Effector memory CD8-positive, alpha-beta T cell (primary cell): ENCODE data around the gene ADAMTS2.

ENCODE experiments used
- ATAC-seq: fragments of 150-1000 bp; cut with Tn5 transposase; replicated peaks from 2 replicates; pipeline ENCODE4 v1.10.0; 2021; ENCODE audit warnings: mild to moderate bottlenecking, moderate library complexity
- DNase-seq, 3 experiments: peaks; one replicate each; pipeline ENCODE4 v3.0.0; 2021
- H3K27ac Mint-ChIP-seq, 2 donors: one replicate each; pipeline ENCODE4 v1.8.0; 2022; ENCODE audit warnings: mild to moderate bottlenecking in 2 of 2, mixed read lengths in 2 of 2, moderate library complexity in 2 of 2
- H3K27me3 Mint-ChIP-seq, 2 donors: one replicate each; pipeline ENCODE4 v1.8.0; 2022; ENCODE audit warnings: mixed read lengths in 2 of 2
- H3K36me3 Mint-ChIP-seq: one replicate; pipeline ENCODE4 v1.8.0; 2022; ENCODE audit warnings: mild to moderate bottlenecking, moderate library complexity, mixed read lengths; ENCODE audit not compliant: insufficient read depth
- H3K4me1 Mint-ChIP-seq, 2 donors: one replicate each; pipeline ENCODE4 v1.8.0; 2022; ENCODE audit warnings: low read depth in 2 of 2, mixed read lengths in 2 of 2
- H3K4me3 Mint-ChIP-seq, 2 donors: one replicate each; pipeline ENCODE4 v1.8.0; 2022; ENCODE audit warnings: mild to moderate bottlenecking in 2 of 2, mixed read lengths in 2 of 2, moderate library complexity in 2 of 2
- H3K9me3 Mint-ChIP-seq, 2 donors: one replicate each; pipeline ENCODE4 v1.8.0; 2022; ENCODE audit warnings: mixed read lengths in 2 of 2

Gene ADAMTS2

DNA sequence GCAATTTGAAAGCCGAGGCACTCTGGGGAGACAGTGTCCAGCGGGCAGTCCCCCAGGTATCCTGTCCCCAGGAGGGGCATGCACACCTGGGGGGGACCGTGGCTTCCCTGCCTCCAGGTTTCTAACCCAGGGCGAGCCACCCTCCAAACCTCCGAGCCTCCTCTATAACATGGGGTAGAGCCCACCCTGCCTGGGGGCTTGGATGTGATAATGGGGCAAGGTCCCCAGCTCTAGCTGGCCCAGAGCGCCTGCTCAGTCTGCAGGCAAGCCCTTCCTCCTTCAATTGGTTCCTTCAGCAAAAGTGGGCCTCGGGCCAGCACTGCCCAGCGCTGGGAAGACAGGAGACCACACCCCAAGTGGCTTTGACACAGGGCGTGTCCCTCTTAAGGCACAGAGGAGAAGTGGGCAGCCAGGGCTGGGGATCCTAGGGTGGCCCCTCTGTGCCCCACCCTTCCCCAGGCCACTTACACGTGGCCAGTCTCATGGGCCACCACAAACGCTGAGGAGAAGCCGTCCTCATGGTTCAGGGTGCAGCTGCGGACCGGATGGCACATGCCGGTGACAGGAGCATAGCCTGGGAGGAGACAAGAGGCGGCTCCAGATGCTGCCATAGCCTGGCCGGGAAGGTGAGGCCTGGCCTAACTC is 190.8 kb downstream of the ADAMTS2 start:
- Mint-ChIP-seq H3K27ac (no peak overlapping the region), H3K9me3 (no peaks in the 10 kb centered on the region), H3K27me3 (peaks cover 9 to 21% of the 10 kb centered on the region in 2 donors), H3K4me1 (no peaks in the 10 kb centered on the region), H3K4me3 (no peak overlapping the region), H3K36me3 (no peaks in the 10 kb centered on the region)
- no peak for ATAC-seq
- no peak for DNase-seq

DNA sequence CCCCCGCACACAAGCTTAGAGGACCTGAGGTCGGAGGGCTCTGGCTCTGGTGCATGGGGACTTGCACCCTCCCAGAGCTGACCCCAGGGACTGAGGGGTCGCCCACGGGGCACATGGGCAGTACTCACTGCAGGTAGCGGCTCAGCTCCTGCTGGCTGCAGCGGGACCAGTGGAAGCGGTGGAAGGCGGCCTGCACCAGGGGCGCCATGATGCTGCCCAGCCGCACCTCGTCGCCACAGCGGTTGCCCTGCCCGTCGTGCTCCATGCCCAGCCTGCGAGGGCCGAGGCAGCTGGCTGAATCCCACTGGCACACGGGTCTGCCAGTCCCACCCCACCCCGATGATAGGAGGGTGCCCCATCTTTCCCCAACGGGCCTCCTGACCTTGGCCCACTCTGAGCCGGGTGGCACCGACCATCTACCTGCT is 191.3 kb downstream of the ADAMTS2 start:
- ATAC-seq (no peak), DNase-seq (no peak)
- Mint-ChIP-seq H3K4me1 (no peaks in the 10 kb centered on the region), H3K27ac (no peak overlapping the region), H3K36me3 (no peaks in the 10 kb centered on the region), H3K4me3 (no peak overlapping the region), H3K27me3 (peaks cover 9 to 24% of the 10 kb centered on the region in 2 donors), H3K9me3 (no peaks in the 10 kb centered on the region)

DNA sequence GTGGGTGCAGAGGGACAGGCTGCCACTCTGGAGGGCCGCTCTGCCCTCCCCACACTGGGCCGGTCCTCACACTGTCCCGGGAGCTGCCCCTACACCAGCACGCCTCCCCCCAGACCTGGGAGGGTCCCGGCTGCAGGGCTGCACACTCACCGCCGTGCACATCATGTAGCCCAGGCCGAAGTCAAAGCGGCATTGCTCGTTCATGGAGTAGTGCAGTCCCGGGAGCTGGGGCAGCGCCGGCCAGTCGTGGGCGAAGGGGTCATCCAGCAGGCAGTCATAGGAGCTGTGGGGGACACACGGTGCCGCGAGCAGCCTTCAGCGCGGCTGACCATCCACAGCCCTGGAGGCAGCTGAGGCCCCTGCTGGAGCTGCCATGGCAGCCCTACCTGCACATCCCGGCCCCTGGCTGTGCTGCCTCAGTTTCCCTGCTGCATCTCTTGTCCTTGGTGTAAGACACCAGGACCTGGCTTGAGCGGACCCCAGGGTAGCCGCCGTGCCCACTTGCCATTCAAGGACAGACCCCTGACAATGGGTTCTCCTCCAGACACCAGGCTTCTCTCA is 191.8 kb downstream of the ADAMTS2 start:
- Mint-ChIP-seq H3K9me3 (no peaks in the 10 kb centered on the region), H3K27me3 (peaks cover 6 to 24% of the 10 kb centered on the region in 2 donors), H3K4me1 (no peaks in the 10 kb centered on the region), H3K36me3 (no peaks in the 10 kb centered on the region), H3K27ac (no peak overlapping the region), H3K4me3 (no peak overlapping the region)
- no peak for ATAC-seq
- DNase-seq, result no peak

DNA sequence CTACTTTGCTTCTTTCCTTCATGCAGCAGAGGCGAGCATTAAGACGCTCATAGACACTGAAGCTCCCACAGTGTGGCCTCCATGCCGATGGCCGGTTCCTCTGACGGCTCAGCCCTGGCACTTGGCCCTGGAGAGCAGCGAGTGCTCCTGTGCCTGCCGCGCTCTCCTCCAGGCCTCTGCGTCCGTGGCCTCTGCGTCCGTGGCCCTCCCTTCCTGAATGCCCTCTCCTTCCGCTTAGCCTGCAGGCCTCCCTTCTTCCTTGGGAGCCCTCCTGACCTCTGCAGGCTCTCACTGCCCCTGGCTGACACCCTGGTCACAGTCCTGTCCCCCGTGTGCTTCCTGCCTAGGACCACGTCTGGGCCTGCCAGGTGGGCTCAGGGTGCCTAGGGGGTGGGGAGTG is 192.3 kb downstream of the ADAMTS2 start:
- Mint-ChIP-seq H3K4me3 (no peak overlapping the region), H3K4me1 (no peaks in the 10 kb centered on the region), H3K36me3 (no peaks in the 10 kb centered on the region), H3K9me3 (no peaks in the 10 kb centered on the region), H3K27ac (no peak overlapping the region), H3K27me3 (peaks cover 1 to 24% of the 10 kb centered on the region in 2 donors)
- no peak for DNase-seq
- ATAC-seq, result no peak

DNA sequence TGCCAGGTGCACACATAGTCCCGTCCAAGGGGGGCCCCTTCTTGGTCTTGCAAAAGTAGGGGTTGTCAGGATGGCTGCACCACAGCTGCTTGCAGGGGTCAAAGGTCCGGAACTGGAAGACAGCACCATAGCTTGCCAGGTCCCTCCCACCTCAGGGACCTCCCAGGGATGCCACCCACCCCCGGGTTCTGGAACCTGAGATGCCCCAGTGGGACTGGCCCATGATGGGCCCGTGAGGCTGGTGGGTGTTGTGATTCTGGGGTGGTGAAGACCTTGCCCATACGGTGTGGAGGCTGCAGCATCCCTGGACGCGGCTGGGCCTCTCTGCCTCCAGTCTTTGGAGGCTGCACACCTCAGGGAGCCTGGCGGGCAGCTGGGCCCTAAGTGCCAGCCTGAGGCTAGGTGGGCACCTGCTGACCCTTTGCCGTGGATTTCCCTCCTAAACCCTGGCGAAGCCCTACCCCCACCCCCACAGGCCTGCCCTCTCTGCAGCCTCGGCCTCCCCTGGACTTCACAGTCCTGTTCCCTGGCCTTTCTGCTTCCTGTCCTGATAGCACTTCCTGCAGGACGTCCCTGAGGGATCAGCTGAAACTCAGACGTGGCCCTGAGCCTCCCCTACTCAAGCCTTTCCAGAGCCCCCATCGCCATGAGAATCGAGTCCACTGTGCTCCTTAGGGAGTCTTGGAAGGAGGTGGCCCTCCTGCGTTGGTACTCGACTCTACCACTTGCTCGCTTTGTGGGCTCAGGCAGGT is 192.9 kb downstream of the ADAMTS2 start:
- Mint-ChIP-seq H3K36me3 (no peaks in the 10 kb centered on the region), H3K9me3 (no peaks in the 10 kb centered on the region), H3K27ac (no peak overlapping the region), H3K27me3 (peaks cover 0 to 20% of the 10 kb centered on the region in 2 donors), H3K4me1 (no peaks in the 10 kb centered on the region), H3K4me3 (no peak overlapping the region)
- ATAC-seq, result no peak
- no peak for DNase-seq

DNA sequence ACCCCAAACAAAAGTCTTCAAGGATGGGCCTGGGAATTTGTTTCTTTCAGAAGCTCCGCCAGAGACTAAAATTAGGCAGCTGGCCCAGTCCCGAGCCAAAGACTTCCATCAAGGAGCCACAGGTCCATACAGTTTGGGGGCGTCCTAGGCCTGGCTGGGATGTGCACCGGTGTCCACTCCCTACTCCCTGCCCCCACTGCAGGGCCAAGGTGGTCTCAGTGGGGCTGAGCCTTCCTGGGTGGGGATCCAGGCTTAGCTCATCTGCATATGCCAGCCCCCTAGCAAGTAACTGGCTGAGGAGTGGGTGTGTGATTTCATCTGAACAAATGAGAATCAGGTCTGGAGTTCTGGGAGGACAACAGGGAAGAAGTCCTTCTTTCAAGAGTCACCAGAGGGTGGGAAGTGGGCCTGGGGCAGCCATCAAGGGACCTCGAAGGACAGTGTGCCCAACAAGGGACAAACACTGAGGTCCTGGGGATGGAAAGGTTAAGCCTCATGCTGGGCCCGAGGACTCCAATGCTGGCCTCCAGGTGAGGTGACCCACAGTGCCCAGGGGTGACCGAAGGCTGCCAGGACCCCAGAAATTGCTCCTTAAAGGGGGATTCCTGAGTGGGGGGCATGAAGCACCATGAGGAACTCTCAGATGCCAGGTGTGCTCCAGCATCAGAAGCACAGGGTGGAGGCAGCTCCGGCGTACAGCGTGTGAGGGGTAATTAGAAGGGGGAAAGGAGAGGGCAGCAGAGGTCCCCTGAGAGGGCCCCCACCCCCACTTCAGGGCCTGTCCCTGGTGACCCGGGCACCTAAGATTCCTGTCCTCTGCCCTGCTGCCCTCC is 193.8 kb downstream of the ADAMTS2 start:
- DNase-seq, result no peak
- no peak for ATAC-seq
- Mint-ChIP-seq H3K9me3 (no peaks in the 10 kb centered on the region), H3K27ac (no peak overlapping the region), H3K36me3 (no peaks in the 10 kb centered on the region), H3K4me1 (no peaks in the 10 kb centered on the region), H3K27me3 (peaks cover 0 to 20% of the 10 kb centered on the region in 2 donors), H3K4me3 (no peak overlapping the region)

DNA sequence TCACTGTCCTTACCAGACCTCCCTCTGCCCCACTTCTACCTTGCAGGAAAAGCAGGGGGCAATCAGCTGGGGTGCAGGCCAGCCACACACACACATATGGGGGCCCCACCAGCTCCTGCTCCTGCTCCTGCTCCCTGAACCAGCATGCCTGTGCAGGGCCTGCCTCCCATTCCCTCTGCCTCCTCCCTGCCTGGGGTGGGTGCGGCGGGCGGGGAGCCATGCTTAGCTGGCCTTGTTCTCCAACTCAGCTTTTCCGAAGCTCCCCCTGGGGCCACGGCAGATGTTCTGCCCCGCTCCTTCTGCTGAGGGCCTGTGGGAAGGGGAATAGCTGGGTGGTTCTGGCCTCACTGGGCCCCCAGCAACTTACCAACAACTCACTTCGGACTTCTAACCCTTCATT is 195.2 kb downstream of the ADAMTS2 start:
- DNase-seq, result no peak
- no peaks in the 10 kb centered on the region for H3K9me3 Mint-ChIP-seq
- H3K4me3 Mint-ChIP-seq, result no peak overlapping the region
- no peak overlapping the region for H3K27ac Mint-ChIP-seq
- peaks cover 0 to 20% of the 10 kb centered on the region in 2 donors for H3K27me3 Mint-ChIP-seq
- ATAC-seq, result no peak
- H3K4me1 Mint-ChIP-seq, result no peaks in the 10 kb centered on the region
- no peaks in the 10 kb centered on the region for H3K36me3 Mint-ChIP-seq

DNA sequence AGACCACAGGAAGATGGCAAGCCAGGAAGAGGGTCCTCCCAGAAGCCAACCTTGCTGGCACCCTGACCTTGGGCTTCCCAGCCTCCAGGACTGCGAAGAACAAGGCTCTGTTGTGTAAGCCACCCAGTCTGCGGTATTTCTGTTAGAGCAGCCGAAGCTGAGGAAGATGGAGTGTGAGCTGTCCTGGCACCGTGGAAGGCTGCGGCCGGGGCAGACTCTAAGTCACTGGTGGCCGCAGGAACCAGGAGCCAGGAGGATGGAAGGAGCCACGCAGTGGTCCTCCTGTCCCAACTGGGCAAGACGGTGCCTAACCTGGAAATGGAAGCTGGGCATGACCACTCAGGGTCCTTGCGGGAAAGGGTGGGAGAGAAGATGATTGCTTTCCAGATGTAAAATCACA is 196.0 kb downstream of the ADAMTS2 start:
- Mint-ChIP-seq H3K4me1 (no peaks in the 10 kb centered on the region), H3K27me3 (peaks cover 0 to 20% of the 10 kb centered on the region in 2 donors), H3K9me3 (no peaks in the 10 kb centered on the region)

DNA sequence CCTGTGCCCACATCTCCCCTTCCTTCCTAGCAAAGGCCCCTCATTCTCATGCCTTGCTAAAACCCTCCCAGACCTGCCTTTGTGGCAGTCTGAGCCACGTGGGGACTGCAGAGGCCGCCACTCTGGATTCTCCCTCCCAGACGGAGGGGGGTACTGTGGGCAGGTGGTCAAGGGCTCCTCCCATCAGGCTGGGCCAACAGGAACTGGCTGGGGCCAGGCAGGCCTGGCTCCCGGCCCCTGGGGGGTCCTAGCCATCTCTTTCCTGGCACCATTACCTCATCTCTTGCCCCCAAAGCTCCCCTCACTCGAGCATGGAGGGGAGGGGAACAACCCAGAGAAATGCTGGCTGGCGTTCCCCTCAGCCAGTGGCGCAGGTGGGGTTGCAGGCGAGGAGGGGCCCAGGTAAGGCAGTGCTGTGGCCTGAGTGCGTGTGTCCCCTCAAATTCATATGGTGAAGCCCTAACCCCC is 196.5 kb downstream of the ADAMTS2 start:
- no peak overlapping the region for H3K4me3 Mint-ChIP-seq
- no peaks in the 10 kb centered on the region for H3K4me1 Mint-ChIP-seq
- H3K27ac Mint-ChIP-seq, result no peak overlapping the region
- H3K27me3 Mint-ChIP-seq, result peaks cover 0 to 20% of the 10 kb centered on the region in 2 donors
- no peaks in the 10 kb centered on the region for H3K9me3 Mint-ChIP-seq
- ATAC-seq, result no peak
- DNase-seq, result no peak
- H3K36me3 Mint-ChIP-seq, result no peaks in the 10 kb centered on the region

More for the DNA sequence above, 196.0 kb downstream of the ADAMTS2 start:
- Mint-ChIP-seq H3K27ac (no peak overlapping the region), H3K36me3 (no peaks in the 10 kb centered on the region), H3K4me3 (no peak overlapping the region)
- ATAC-seq (no peak), DNase-seq (no peak)

DNA sequence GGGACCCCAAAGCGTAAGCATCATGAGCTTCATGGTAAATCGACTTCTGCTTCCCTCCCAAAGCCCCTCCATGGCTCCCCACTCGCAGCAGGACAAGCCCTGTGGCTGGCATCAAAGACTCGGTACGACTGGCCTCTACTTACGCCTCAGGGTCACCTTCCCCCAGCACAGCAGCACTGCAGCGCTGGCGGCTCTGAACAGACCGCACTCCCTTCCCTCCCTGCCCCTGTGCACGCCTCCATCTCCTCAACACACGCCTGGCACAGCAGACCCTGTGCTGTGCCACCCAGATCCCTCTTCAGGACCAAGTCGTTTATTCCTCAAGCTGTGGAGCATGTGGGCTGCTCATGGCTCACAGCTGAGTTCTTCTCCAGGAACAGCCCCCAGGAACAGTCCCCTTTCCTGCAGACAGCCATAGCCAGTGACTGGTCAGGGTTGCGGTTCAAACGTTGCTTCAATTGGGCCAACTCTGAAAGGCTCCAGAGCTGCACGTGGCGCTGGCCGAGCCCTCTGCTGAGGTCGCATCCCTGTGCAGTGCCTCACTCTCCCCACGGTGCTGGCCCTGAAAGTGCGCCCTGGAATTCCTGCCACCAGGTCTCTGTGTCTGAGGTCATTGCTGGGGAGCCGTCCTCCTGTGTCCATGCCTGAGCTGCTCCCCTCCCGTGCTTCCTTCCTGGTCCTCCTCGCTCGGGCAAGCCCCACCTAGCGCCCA is 197.1 kb downstream of the ADAMTS2 start:
- ATAC-seq, result no peak
- H3K36me3 Mint-ChIP-seq, result no peaks in the 10 kb centered on the region
- H3K4me1 Mint-ChIP-seq, result no peaks in the 10 kb centered on the region
- DNase-seq, result no peak
- no peak overlapping the region for H3K4me3 Mint-ChIP-seq
- H3K27me3 Mint-ChIP-seq, result peaks cover 0 to 20% of the 10 kb centered on the region in 2 donors
- H3K27ac Mint-ChIP-seq, result no peak overlapping the region
- H3K9me3 Mint-ChIP-seq, result no peaks in the 10 kb centered on the region

DNA sequence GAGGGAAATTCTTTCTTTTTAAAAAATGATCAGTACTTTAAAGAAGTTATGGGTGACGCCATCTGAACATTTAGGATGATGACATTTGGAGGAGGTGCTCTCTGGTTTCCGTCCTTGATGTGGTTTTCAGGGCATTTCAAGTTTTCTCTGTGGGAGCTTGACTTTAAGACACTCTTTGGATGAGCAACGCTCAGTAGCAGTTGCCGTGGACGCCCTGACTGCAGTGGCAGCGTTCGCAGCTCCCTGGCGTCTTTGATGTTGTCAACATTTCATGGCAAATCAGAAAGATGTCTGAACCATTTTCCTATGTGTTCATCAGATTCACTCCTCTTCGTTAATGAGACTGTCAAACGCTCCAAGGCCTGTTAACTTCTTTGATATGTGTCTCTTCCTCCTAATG is 199.0 kb downstream of the ADAMTS2 start:
- no peak overlapping the region for H3K27ac Mint-ChIP-seq
- ATAC-seq (no peak), DNase-seq (no peak)
- peaks cover 0 to 2% of the 10 kb centered on the region in 2 donors for H3K4me1 Mint-ChIP-seq
- peaks cover 0 to 20% of the 10 kb centered on the region in 2 donors for H3K27me3 Mint-ChIP-seq
- H3K9me3 Mint-ChIP-seq, result no peaks in the 10 kb centered on the region
- H3K4me3 Mint-ChIP-seq, result no peak overlapping the region
- no peaks in the 10 kb centered on the region for H3K36me3 Mint-ChIP-seq

DNA sequence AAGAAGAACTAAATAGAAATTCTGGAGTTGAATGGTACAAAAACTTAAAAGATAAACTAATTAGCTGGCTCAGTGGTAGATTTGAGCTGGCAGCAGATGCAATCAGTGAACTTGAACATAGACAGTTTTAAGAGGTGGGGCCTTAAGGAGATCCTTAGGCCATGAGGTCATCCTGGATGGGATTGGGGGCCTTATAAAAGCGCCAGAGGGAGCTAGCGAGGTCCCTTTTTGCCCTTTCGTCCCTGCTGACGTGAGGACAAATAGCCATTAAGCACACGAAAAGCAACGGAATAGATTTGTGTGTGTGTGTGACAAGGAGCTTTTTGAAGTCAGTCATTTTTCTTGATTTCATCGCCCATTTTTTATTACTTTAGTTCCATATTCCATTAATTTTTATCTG is 201.8 kb downstream of the ADAMTS2 start:
- Mint-ChIP-seq H3K4me1 (peaks cover 0 to 2% of the 10 kb centered on the region in 2 donors), H3K9me3 (no peaks in the 10 kb centered on the region), H3K4me3 (no peak overlapping the region), H3K27me3 (peaks cover 0 to 7% of the 10 kb centered on the region in 2 donors), H3K27ac (no peak overlapping the region), H3K36me3 (no peaks in the 10 kb centered on the region)
- ATAC-seq (no peak), DNase-seq (no peak)
